ENCODE measurements around the gene MYMX.

- TF ChIP-seq TAF1 (conservative IDR thresholded peaks at IDR 0.05) (no peak), GABPA (IDR thresholded peaks at IDR 0.05 in 1 of 2, conservative IDR thresholded peaks at IDR 0.05 in 1 of 2) (no peak), REST (IDR thresholded peaks at IDR 0.05) (no peak), MAX (IDR thresholded peaks at IDR 0.05) (no peak), CTCF (IDR thresholded peaks at IDR 0.05; ENCODE audit: low read depth, low read length, missing input control) (no peak)
Measured at GRCh38 chr6:44260451-44261297, 43.9 kb downstream of the MYMX start.

Data from liver (tissue), 3 donors.